NCI-H2081 treated with DMSO at 0.1 percent for 48 hours (cell line): ENCODE data around the gene HLA-C.
"Not testable (repeated sequence)": the region's sequence is repeated elsewhere in the genome, so short reads cannot be mapped to it uniquely, and the experiment has no call there.

Source experiments
- DNase-seq: peaks from one replicate; lab custom pipeline; 2025; lab: John Stamatoyannopoulos, UW

Gene HLA-C

DNA sequence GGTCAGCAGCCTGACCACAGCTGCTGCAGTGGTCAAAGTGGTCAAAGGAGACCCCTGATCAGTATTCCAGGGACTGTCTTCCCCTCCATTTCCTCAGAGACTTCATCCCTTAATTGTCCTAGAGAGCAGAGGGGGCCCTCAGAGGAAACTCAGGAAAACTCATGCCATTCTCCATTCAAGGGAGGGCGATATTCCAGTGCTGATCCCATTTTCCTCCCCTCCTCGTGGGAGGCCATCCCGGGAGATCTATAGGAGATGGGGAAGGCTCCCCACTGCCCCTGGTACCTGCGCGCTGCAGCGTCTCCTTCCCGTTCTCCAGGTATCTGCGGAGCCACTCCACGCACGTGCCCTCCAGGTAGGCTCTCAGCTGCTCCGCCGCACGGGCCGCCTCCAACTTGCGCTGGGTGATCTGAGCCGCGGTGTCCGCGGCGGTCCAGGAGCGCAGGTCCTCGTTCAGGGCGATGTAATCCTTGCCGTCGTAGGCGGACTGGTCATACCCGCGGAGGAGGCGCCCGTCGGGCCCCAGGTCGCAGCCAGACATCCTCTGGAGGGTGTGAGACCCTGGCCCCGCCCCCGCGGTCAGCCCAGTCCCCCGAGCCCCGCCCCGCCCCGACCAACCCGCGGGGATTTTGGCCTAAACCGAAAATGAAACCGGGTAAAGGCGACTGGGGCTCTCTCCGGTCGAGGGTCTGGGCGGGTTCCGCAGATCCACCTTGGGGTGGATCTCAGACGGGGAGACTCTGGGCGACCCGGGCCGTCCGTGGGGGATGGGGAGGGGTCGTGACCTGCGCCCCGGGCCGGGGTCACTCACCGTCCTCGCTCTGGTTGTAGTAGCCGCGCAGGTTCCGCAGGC, 878 bp downstream of the HLA-C start:
- no peak for DNase-seq

- no peak for DNase-seq
Measured at GRCh38 chr6:31268836-31269235, 3.1 kb downstream of the HLA-C start.

GRCh38 chr6:31268369-31268765, 3.5 kb downstream of the HLA-C start:
- no peak for DNase-seq

GRCh38 chr6:31267651-31268368, 4.1 kb downstream of the HLA-C start:
- DNase-seq: no peak

DNA sequence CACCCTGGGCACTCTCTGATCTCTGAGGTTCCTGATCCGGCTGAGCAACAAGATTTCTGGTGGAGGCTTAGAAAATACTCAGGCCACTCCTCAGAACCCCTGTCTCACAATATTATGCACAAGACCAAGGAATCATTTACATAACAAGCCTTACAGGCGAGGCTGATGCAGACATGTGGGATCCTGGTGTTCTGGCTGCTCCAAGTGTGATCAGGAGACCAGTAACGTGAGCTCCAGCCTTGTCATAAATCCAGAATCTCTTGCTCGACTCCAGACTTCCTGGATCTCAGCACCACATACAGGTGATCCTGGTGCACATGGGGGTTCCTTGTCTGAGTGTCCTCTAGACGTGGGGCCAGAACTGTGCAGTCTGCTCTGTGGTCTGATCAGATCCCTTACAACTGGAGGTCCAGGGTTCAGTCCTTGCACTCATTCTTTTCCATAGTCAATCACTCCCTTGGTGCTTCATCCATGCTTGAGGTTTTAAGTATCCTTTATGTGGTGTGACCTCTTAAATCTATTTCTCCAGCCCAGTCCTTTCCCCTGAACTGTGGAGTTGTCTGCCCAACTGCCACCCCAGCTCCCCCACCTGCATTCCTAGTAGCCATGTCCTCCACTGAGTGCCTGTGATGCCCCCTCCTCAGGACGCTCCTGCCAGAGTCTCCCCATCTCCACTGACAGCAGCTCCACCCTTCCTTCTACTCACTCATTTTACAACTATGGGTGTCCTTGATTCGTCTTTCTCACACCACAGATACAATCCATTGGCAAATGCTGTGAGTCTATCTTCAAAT, 5.1 kb downstream of the HLA-C start:
- no peak for DNase-seq

DNA sequence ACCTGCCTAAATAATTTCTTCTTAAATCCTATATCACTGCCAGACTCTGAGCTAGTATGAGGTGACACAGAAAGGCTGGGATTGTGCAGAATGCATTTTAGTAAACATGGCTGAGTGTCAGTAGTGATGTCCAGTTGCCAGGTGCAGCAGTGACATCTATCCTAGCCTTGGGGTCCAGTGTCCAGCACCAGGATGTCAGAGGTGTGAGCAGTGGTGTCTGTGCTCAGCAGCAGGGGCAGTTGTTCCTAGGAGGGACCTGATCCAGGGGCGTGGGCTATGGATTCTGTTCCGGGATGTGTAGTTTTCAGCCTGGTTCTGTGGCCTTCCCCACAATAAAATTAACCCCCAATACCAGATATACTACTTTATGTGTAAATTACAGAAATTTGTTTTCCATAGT, 6.0 kb downstream of the HLA-C start:
- DNase-seq: no peak

- not testable (repeated sequence) for DNase-seq
Measured at GRCh38 chr6:31263346-31263933, 8.5 kb downstream of the HLA-C start.

- DNase-seq: not testable (repeated sequence)
Measured at GRCh38 chr6:31259995-31260394, 11.9 kb downstream of the HLA-C start.

DNA sequence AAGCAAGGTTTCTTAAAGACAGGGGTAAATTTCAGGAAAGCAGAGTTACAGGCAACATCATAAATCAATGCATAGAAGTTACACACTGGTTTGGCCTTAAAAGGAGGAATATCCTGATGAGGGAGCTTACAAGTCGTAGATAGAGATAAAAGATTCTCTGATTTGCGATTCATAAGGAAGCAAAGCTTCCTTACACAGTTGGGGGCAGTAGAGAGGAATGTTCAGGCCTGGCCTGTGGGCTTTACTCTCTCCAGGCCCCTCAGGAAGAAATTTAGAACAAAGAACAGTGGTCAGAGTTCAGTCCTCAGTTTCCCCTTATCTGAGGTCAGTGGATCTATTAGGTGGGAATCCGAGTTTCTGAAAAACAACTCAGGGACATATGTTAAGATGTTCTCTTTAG, 19.3 kb downstream of the HLA-C start:
- no peak for DNase-seq

DNA sequence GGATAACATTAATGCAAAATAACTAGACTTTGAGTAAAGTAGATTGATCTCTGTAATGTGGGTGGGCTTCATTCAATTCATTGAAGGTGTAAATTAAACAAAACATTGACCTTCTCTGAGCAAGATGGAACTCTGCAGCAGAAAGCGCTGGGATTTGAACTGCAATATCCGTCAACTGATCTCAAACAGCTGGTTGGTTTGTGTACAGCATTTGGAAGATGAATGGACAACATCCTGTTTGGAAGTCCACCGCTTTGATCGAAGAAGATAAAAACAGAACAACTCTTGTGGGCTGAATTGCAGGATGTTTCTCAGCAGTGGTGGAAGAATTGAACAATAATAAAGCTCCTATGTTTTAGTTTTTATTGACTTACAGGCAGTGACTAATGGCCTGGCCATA, 20.6 kb downstream of the HLA-C start:
- DNase-seq: no peak

DNA sequence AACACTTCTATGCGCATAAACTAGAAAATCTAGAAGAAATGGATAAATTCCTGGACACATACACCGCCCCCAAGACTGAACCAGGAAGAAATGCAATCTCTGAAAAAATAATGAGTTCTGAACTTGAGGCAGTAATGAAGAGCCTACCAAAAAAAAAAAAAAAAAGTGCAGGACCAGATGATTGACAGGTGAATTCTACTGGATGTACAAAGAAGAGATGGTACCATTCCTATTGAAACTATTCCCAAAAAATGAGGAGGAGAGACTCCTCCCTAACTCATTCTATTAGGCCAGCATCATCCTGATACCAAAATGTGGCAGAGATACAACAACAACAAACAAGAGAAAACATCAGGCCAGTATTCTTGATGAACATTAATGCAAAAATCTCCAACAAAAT, 22.7 kb downstream of the HLA-C start:
- no peak for DNase-seq

GRCh38 chr6:31247813-31248212, 24.1 kb downstream of the HLA-C start:
- DNase-seq: no peak

DNA sequence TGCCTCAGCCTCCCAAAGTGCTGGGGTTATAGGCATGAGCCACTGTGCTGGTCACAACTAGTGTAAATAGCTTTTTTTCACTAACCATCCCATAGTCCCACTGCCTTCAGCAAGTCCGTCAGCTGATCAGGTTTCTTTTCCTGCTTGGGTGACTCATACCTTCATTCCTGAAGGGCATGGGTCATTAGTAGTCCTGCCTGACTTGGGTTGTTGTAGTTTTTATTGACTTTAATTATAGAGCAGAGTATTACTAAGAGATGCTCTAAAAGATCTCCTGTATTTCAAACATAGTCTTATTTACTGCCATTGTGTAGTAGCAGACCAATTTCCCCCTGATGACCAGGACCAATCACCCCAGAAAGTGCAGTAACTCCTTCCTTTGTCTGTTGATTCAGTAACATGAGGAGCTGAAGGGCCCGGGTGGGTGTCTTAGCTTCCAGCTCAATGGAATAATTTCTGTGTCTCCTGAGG, 25.8 kb downstream of the HLA-C start:
- DNase-seq: no peak

DNA sequence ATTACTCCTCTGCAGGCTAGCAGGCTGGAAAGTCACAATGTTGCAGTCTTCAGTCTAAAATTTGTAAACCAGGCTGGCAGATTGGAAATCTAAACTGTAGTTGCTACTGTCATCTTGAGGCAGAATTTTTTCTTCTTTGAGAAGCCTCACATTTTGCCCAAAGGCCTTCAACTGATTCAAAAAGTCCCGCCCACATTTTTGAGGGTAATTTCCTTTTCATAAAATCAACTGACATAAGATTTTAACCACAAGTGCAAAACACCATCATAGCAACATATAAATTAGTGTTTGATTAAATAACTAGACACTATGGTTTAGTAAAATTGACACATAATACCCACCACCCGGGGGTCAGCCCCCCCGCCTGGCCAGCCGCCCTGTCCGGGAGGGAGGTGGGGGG, 28.4 kb downstream of the HLA-C start:
- DNase-seq: no peak

DNA sequence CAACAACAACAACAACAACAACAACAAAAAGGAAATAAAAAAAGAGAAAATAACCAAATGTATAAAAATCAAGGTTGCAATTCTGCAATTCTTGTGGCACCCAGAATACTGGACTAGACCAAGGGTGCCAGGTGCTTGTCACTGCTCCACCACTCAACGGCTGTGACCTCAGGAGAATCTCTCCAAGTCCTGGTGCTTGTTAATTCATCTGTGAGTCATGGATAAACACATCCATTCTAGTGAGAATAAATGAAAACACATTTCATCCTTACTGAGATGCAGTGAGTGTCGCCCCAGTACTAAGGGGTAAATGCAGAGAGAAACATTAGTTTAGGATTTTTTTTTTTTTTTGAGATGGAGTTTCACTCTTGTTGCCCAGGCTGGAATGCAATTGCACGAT, 32.0 kb downstream of the HLA-C start:
- no peak for DNase-seq

DNA sequence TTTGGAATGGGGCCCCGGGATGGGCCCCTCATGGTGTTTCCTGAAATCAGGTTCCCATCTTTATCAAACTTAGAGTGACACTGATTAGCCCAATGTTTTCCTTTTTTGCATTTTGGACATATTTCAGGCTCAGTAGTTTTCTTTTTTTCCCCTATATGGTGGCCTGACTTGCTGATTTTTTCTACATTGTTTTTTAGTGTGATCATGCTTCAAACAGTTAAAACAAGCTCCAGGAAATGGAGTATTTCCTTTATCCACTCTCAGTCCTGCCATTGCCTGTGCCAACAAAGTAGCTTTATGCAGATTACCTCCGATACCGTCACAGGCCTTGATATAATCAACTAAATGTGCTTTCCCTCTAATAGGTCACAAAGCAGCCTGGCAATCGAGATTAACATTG, 37.8 kb downstream of the HLA-C start:
- DNase-seq: not testable (repeated sequence)

DNA sequence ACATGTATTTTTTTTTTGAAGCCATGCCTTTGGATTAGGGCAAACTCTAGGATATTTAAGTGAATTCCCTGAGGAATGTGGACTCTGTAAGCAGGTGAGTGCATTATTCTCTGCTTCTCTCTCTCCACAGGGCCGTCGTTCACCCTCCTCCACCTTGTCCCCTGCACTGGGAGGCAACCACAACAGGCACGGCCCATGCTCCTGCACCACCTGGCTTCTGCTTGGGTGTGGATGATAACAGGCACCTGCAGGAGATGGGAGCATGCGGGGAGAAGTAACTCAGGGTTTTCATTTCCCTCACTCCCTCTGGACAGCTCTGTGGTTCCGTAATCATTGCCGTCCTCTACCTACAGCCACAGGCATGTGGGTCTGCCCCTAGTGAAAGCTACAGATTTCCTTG, 43.4 kb downstream of the HLA-C start:
- DNase-seq: no peak

DNA sequence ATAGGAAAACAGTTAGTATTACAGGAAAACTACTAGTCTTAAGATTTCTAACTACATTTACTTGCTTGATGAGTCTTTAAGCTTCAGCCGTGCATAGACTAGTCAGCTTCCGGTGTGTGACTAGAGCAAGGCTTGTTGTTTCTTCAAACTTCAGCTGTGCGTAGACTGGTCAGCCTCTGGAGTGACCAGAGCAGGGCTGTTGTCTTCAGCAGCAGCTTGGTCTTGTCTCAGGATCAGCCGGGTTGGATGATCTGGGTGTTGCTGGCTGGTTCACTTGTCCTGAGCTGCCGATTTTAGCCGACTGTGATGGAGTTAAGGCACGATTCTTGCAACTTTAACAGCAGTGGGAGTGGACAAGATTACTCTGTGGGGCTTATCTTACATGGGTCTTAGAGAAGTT, 44.7 kb downstream of the HLA-C start:
- no peak for DNase-seq

- no peak for DNase-seq
Measured at GRCh38 chr6:31225735-31226134, 46.2 kb downstream of the HLA-C start.

DNA sequence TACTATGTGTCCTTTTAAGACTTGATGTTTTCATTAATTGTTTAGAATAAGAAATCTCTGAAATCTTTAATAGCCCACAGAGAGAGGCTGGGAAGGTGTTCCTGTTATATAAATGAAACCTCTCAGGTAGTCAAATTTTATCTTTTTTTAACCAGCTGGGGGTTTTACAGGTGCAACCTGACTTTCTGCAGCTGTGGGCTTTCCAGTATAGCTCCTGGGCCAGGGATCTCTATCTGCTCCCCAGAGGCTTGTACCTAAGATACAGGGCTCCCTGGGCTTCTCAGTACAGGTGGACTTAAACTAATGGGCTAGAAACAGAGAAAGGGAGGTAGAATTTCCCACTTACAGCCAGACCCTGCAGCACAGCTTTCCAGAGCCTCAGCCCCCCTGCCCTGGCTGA, 49.4 kb downstream of the HLA-C start:
- DNase-seq: no peak
